ENCODE data around the gene ADM2.
"Not testable (repeated sequence)": the region's sequence is repeated elsewhere in the genome, so short reads cannot be mapped to it uniquely, and the experiment has no call there.

ADM2 gene

DNA sequence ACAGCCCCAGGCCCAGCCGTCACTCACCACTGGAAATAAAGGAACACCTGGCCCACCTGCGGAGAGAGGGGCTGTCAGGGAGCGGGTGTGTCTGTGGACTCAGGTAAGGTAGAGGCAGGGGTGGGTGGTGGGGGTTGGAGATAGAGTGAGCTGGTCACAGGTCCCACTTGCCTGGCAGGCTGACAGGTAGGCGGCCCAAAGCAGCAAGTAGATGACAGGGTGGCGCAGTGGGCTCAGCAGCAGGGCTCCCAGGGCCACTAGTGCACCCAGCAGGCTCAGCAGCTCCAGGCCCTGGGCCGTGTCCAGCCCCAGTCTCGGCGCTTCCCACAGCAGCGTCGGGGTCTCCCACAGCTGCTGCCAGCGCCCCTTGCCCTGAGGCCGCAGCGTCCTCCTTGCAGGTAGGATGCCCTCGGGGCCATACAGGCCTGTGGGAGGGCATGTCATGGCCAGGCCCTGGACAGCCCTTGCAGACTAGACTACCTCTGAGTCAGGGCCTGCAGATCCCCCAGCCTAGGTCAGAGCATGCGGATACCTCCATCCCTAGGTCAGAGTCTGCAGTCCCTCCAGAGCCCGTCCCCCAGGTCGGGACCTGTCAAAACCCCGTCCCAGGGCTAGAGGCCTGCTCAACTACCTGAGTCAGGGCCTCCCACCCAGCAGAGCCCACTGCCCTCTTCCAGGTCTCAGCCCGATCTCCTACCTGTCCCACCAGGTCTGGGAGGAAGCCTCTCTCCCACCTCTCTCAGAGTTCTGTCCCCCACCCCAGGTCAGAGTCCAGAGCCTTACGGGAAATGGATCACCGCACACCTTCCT, 25.5 kb downstream of the ADM2 start:
- DNase-seq (ENCODE audit: low read depth): no peak

DNA sequence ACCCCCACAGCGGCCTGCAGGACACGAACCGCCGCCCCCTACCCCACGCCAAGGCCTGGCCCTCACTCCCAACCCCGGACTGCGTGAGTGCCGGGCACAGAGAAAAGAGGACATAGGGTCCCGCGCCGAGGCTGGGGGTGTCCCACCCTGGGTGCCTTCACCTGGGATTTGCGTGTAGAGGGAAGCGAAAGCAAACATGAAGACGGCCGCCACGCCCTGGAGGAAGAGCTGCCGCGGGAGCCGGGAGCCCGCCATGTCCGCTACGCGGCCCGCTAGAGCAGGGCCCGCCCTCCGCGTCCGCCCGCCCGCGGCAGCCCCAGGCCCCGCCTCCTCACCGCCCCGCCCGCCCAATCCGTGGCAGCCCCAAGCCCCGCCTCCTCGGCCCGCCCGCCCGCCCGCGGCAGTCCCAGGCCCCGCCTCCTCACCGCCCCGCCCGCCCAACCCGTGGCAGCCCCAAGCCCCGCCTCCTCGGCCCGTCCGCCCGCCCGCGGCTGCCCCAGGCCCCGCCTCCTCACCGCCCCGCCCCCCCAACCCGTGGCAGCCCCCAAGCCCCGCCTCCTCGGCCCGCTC, 26.2 kb downstream of the ADM2 start, which contains the start of gene LMF2:
Gene LMF2 (minus strand): TSS at position 282 of the 570 bp plus-strand sequence. CDS start 27 bp downstream, at position 255.
- peak; percentile 92 for DNase-seq (ENCODE audit: low read depth)

DNA sequence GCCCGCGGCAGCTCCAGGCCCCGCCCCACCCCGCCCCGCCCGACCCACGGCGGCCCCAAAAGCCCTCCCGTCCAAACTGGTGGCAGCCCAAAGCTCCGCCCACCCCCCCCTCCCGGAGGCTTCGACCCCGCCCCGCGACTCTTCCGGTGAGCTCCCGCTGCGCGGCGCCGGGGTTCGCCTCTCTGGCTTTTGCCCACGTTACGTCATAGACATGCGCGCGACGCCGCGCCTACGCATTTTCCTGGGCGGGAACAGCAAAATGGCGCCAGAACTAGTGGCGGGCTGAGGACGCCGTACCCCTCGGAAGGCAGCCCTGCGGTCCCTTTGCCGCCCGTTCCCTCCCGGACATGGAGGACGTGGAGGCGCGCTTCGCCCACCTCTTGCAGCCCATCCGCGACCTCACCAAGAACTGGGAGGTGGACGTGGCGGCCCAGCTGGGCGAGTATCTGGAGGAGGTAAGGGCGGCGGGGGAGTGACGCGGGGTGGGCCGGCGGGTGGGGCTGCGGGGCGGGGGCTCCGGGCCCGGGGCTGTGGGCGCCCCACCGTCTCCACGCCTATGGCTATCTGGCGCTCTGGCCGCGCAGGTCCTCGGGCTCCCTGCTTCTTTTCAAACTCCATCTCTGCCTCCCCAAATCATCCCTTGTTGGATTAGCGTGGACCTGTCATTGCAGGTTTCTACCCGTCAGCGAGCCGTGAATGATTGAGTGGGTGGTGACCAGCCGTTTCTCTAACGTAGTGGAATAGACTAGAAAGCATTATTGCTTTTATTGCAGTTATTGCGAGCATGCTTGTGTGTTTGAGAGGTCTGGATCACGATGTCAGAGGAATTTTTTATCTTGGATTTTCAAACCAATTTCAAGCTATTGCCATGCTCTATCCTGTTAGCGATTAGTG, 26.9 kb downstream of the ADM2 start, which contains the start of gene NCAPH2:
Gene NCAPH2 (plus strand): TSS at position 234 of the 894 bp plus-strand sequence. CDS start 114 bp downstream, at position 348.
- peak; percentile 96 for DNase-seq (ENCODE audit: low read depth)

DNA sequence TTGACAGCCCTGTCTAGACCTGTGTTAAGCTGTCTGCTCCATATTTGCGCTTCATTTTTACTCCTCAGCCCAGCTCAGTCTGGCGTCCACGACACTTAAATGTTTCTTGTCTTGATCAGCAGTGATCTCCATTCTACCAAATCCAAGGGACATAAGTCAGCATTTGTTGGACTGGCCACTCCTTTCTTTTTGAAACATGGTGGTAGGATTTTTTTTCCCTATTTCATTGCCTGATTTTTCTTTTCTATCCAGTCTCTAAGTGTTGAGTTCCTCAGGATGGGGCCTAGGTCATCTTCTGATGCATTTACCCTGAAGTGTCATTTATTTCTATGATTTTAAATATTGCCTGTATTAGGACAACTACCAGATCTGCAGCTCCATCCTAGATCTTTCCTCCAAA, 27.6 kb downstream of the ADM2 start:
- DNase-seq (ENCODE audit: low read depth): no peak

DNA sequence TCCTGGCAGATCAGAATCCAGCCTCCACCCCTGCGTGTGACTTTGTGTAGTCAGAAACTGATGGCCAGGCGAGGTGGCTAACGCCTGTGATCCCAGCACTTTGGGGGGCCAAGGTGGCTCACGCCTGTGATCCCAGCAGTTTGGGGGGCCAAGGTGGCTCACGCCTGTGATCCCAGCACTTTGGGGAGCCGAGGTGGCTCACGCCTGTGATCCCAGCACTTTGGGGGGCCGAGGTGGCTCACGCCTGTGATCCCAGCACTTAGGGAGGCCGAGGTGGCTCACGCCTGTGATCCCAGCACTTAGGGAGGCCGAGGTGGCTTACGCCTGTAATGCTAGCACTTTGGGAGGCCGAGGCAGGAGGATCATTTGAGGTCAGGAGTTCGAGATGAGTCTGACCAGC, 31.8 kb downstream of the ADM2 start:
- DNase-seq (ENCODE audit: low read depth): no peak

DNA sequence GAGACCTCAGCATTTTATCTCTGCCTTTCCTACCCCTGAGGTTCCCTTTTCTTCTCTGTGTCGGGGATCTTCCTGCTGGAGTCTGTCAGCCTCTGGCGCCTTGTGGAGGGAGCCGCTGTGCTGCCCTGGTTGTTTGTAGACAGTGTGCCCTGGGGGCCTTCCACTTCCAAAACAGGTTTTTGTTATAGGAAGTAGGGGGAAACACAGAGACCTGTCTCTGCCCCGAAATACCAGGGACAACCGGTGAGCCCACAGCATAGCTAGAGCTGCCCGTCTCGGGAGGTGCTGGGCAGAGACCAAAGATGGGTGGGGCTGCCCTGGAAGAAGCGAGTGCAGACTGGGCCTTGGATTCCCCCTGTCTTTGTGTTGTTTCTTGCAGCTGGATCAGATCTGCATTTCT, 34.7 kb downstream of the ADM2 start:
- DNase-seq (ENCODE audit: low read depth): no peak

DNA sequence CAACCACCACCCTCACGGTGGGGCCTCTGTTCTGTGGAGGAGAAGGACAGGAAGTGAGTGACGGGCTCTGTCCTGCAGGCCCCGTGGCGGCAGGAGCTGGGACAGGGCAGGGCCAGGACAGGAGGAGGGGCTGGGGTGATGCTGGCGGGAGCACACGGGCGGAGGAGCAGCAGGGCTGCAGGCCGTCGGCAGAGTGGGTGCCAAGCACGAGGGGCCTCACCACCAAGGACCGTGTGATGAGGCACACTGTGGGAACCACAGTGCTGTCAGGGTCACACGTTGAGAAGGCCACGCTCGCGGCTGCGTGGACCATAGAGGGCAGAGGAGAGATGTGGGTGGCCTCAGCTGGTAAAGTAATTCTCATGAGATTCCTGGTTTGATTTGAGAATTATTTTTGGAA, 35.5 kb downstream of the ADM2 start:
- no peak for DNase-seq (ENCODE audit: low read depth)

DNA sequence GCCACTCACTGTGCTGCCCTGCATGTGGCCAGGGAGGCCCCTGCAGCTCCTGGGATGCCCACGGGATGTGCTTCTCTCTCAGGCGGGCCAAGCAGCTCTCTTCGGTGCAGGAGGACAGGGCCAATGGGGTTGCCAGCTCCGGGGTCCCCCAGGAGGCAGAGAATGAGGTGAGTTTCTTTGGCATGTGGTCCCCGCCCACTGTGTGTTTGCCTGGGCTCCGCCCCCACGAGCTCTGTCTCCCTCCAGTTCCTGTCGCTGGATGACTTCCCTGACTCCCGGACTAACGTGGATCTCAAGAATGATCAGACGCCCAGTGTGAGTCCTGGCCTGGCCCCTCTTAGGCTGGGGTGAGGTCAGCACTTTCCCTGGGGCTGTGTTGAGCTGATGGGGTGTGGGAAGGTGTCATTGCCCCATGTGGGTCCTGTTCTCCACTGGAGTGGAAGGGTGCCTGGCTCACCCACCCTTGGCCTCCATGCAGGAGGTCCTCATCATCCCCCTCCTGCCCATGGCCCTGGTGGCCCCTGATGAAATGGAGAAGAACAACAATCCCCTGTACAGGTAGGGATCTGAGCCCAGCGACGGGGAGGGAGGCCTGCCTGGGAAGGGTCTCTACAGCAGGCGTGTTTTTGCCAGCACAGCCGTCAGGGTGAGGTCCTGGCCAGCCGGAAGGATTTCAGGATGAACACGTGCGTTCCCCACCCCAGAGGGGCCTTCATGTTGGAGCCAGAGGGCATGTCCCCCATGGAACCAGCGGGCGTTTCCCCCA, 36.3 kb downstream of the ADM2 start:
- DNase-seq (ENCODE audit: low read depth): no peak

DNA sequence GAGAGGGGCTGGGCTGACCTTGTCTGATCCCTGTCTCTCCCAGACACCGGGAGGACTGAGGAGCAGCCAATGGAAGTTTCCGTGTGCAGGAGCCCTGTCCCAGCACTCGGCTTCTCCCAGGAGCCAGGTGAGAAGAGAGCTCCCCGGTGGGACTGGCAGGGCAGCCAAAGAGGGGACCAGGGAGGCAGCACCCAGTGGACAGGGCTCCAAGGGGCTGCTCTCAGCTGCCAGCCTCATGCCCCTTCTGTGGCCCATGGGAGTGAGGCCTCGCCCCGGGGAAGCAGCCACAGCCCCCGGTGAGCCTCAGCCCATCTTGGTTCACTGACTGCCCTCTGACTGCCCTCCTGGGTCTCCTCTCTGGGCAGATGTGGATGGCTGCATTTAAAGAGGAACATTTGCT, 37.3 kb downstream of the ADM2 start:
- DNase-seq (ENCODE audit: low read depth): no peak

DNA sequence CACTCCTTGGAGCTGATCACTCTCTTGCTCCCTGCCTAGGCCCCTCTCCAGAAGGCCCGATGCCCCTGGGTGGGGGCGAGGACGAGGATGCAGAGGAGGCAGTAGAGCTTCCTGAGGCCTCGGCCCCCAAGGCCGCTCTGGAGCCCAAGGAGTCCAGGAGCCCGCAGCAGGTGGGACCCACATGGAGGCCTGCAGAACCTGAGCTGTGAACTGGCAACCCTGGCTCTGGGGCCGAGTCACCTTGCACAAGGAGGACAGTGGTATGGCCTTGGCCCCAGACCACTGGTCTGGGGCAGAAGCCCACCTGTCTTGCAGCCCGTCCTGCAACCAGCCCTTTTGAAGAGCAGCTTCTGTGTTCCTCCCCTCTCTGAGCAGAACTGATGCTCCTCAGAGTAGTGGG, 37.8 kb downstream of the ADM2 start:
- DNase-seq (ENCODE audit: low read depth): no peak

DNA sequence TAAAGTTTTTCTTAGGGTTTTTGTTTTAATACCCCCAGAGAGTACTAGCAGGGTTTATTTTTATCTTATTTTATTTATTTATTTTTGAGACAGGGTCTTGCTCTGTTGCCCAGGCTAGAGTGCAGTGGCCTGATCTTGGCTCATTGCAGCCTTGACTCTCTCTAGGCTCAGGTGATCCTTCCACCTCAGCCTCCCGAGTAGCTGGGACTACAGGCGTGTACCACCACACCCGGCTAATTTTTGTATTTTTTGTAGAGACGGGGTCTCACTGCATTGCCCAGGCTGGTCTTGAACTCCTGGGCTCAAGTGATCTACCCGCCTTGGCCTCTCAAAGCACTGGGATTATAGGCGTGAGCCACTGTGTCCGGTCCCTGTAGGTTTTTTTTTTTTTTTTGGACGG, 38.8 kb downstream of the ADM2 start:
- DNase-seq (ENCODE audit: low read depth): not testable (repeated sequence)

DNA sequence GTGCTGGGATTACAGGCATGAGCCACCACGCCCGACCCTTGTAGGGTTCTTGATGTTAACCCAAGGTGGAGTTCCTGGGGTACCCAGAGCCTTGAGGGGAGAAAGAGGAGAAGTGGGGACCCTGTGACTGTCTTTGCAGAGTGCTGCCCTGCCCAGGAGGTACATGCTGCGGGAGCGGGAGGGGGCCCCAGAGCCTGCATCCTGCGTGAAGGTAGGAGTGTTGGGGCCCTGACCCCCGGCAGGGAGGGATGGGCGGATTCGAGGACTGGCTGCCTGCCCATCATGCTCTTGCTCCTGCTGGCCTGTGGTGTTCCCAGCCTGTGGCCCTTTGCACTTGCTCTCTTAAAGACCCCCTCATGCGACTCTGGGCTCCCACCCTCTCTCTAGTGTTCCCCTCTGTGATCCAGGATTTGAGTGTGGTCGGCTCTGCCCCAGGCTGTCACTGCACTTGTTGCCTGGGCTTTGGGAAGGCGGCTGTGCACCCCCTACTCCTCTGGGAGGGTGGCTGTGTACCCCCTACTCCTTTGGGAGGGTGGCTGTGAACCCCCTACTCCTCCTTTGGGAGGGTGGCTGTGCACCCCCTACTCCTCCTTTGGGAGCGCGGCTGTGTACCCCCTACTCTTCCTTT, 39.6 kb downstream of the ADM2 start:
- no peak for DNase-seq (ENCODE audit: low read depth)

DNA sequence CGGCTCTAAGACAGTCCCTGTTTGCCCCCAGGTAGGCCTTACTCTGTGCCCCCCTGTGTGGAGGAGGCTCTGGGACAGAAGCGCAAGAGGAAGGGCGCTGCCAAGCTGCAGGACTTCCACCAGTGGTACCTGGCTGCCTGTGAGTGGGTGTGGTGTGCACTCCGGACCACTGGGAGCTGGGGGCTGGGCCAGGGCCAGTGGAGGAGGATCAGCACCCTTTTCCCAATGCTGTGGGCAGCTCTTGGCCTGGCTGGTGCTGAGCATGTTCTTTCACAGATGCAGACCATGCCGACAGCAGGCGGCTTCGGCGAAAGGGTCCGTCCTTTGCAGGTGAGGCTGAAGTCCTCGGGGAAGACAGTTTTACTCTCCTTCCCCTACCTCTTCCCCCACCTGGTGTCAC, 40.4 kb downstream of the ADM2 start:
- DNase-seq (ENCODE audit: low read depth): no peak

DNA sequence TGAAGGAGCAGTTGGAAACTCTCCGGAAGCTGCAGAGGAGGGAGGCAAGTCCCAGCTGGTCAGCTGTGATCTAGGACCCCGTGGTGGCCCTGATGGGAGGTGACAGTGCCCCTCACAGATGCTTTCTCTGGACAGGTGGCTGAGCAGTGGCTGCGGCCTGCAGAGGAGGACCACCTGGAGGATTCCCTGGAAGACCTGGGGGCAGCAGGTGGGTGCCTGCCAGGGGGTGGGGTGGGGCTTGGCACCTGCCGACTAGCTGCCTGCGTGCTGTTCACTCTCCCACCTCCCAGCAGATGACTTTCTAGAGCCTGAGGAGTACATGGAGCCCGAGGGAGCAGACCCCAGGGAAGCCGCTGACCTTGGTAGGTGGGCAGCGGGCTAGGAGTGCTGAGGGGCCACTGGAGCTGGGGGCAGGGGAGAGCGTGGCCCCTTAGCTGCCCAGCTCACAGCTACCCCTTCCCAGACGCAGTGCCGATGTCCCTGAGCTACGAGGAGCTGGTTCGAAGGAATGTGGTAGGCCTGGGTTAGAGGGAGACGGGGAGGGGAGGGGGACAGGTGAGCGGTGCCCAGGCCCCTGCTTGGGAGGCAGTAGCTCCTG, 41.0 kb downstream of the ADM2 start:
- DNase-seq (ENCODE audit: low read depth): no peak

DNA sequence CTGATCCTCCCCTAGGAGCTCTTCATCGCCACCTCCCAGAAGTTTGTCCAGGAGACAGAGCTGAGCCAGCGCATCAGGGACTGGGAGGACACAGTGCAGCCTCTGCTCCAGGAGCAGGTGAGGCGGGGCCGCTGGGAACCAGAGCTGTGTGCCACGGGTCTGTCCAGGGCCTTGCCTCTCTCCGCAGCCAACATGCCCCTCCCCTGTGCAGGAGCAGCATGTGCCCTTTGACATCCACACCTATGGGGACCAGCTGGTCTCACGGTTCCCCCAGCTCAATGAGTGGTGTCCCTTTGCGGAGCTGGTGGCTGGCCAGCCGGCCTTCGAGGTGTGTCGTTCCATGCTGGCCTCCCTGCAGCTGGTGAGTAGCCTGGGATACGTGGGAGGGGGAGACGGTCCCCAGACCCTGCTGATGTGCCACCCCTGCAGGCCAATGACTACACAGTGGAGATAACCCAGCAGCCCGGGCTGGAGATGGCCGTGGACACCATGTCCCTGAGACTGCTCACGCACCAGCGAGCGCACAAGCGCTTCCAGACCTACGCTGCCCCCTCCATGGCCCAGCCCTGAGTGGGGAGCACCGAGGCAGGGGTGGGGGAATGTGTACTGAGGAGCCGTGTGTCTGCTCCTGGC, 41.6 kb downstream of the ADM2 start:
- no peak for DNase-seq (ENCODE audit: low read depth)

DNA sequence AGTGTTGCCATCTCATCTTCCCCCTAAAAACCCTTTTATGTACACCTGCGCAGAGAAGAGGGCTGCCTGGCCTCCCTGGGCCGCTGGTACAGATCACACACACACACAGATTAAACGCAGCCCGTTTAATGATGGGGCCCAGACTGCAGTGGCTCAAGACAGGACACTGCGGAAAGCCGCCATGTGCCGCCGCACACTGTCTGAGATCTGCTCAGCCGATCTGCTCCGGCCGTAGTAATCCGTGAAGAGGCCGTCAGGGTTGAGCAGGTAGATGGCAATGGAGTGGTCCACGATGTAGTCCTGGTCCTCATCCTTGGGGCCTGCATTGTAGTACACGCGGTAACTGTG, 42.1 kb downstream of the ADM2 start:
- DNase-seq (ENCODE audit: low read depth): no peak

DNA sequence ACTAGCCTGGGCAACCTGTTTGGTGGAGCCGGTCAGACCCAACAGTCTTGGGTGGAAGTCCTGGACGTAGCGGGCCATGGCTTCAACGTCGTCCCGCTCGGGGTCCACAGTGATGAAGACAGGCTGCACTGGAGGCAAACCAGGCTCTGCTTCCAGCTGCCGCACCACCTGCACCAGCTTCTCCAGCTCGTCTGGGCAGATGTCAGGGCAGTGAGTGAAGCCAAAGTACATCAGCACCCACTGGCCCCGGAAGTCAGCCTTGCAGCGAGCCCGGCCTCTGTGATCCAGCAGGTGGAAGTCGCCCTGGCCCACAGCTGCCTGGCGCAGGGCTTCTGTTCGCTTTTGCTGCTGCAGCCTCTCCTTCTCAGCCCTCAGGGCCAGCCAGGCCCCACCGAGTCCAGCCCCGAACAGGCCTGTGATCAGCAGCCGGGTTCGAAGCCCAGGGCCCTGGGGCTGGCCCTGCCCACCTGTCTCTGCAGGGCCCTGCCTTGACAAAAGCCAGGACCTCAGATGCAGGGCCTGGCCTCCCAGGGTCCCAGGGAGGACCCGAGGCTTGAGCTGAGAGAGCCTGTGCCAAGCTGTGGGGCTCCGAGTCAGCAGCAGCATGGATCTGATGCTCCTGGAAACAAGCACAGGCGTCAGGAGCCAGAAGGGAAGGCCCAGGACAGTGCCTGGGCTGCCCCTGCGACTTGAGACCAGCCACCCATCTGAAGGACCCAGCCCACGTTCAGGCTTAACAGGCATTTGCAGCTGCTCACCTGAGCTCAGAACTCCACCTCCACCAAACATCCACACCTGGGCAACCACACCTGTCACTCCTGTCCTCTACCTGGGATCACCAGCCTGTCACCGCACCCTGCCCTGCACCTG, 42.7 kb downstream of the ADM2 start:
- DNase-seq (ENCODE audit: low read depth): no peak

DNA sequence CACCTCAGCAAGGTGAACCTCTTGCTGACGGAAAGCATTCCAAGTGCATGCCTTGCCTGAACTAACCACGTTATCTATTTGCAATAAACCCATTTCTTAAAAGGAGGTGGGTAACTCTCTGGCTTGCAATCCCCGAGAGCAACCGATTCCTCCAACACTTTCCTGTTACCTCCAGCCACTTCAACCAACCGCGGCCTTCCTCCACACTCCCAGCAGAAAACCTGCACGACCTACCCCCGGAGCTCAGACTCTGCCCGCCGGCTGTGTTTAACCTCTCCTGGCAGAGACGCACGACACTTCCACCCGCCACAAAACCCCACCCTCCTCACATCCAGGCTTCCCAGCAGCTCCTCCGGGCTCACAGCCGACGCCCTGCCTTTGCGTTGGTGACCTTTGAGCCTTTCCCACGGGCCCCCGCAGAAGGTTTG, 43.3 kb downstream of the ADM2 start:
- DNase-seq (ENCODE audit: low read depth): no peak

DNA sequence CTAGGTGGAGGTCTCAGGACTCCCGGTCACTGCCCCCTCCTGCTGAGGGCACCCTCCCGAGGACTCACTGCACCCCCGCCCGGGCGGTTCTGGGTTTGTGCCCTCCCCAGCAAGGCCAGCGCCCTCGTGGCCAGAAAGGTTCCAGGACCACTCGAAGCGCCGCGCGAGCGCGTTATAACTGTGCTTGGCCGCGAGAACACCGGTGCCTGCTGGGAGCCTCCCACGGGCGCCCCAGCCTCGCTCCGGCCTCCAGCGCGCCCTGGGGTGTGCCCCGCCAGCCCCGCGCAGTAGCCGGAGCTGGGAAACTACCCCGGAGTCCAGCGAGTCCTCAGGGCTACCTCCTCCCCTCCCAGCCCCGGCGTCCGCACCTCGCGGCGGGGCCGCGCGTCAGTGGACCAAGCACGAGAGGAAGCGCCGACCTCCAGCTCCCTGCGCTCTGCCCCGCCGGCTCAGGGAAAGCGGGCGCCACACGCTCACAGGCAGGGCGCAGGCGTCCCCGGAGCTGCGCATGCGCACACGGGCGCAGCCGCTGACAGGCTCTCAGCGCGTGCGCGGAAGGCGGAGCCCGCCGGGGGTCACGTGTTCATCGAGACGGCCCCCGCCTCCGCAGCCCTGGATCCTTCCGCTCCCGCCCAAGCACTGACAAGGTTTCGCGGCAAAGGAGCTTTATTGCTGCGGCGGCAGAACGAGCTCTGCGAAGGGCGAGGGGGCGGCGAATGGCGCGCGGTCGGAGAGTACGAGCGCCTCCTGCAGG, 43.9 kb downstream of the ADM2 start, which contains the start of gene SCO2:
Gene SCO2 (minus strand): TSS at position 495 of the 754 bp plus-strand sequence. CDS start 1,187 bp downstream, outside the sequence.
- DNase-seq (ENCODE audit: low read depth): peak; percentile 98
